Aorta (tissue), 5 donors: ENCODE data around the gene SAMD14. TPM values are rescaled to one million over a fixed set of nuclear protein-coding genes. Genes with fewer than 3 reads are reported as not detected.

Experiments used
- ATAC-seq: fragments of 200-7000 bp; cut with Tn5 transposase; one replicate; pipeline ENCODE4 v1.9.1; 2022; ENCODE audit warnings: moderate library complexity; ENCODE audit not compliant: low FRiP score
- DNase-seq, 2 donors: peaks; one replicate each; pipeline ENCODE4 v3.0.0-alpha.2; 2020
- H3K27ac ChIP-seq, 2 donors: one replicate each; pipeline ENCODE4 v1.5.1; 2013; ENCODE audit warnings: low read length in 2 of 2, mild to moderate bottlenecking in 2 of 2, moderate library complexity in 2 of 2, control low read depth in 1 of 2, inconsistent platforms in 1 of 2, low read depth in 1 of 2
- H3K27me3 ChIP-seq, 2 donors: one replicate each; pipeline ENCODE4 v1.6.1; 2013; ENCODE audit warnings: control low read depth in 1 of 2, low read length in 1 of 2, mild to moderate bottlenecking in 1 of 2, moderate library complexity in 1 of 2; ENCODE audit not compliant: insufficient read depth in 2 of 2, control insufficient read depth in 1 of 2
- H3K36me3 ChIP-seq, 2 donors: one replicate each; pipeline ENCODE4 v1.6.1; 2013; ENCODE audit warnings: control low read depth in 1 of 2, low read length in 1 of 2, mild to moderate bottlenecking in 1 of 2; ENCODE audit not compliant: insufficient read depth in 2 of 2, control insufficient read depth in 1 of 2
- H3K4me1 ChIP-seq, 2 donors: one replicate each; pipeline ENCODE4 v1.6.1; 2013; ENCODE audit warnings: low read length in 2 of 2, control low read depth in 1 of 2, mild to moderate bottlenecking in 1 of 2, moderate library complexity in 1 of 2; ENCODE audit not compliant: insufficient read depth in 2 of 2, control insufficient read depth in 1 of 2
- H3K4me3 ChIP-seq, 2 donors: one replicate each; pipeline ENCODE4 v1.5.1; 2013; ENCODE audit warnings: low read length in 2 of 2, control low read depth in 1 of 2, mild to moderate bottlenecking in 1 of 2
- H3K9me3 ChIP-seq: one replicate; pipeline ENCODE4 v1.6.1; 2013; ENCODE audit warnings: mild to moderate bottlenecking, low read length; ENCODE audit not compliant: control insufficient read depth
- WGBS, 2 donors: extraction: QIAGEN DNeasy Blood & Tissue Kit; methylation state at CpG; one replicate each; pipeline ENCODE4 v1.1.7; 2013; 5-methylcytosine and 5-hydroxymethylcytosine counted together
- intact Hi-C, 2 donors: fragments of 100-400 bp; cut with DNase I; formaldehyde crosslinking; loops; one replicate each; pipeline versions ENCODE4 v1.14.2 to v1.15.0; 2022
- polyA plus RNA-seq, 2 donors: library from polyadenylated mRNA; stranded (reverse); fragments of 200-250 nt; gene quantifications; one replicate each; pipeline ENCODE4 v1.2.3, GENCODE V29; 2013
- total RNA-seq, 2 donors: library from RNA; stranded (reverse); fragmentation: NEBNext Ultra II Directional; extraction: Animal tissue kit (Norgen Biotek cat#: 25700); gene quantifications; one replicate each; pipeline ENCODE4 v1.2.1, GENCODE V29; 2021
- donor health status: healthy with polysubstance abuse.
- donor health status: Bipolar disorder and iron deficiency.
- donor health status: DM: no; HTN: no; CAD: no.
- donor health status: DM: no; HTN: no; CAD: no.
- donor health status: DM: yes; HTN: yes; CAD: no.

Gene SAMD14
- total and polyA plus RNA-seq, 4 donors: 2.5 to 12.6 (median 6.6) TPM

- Histone ChIP-seq H3K36me3 (peaks cover 10 to 20% of the 10 kb centered on the region in 2 donors), H3K27me3 (no peaks in the 10 kb centered on the region), H3K4me1 (no peaks in the 10 kb centered on the region), H3K4me3 (no peak overlapping the region), H3K9me3 (no peaks in the 10 kb centered on the region), H3K27ac (no peak overlapping the region)
- intact Hi-C loops: no loop called here
- WGBS, 2 donors: 84 to 90% methylated on average over 3 of the region's 3 CpGs
- DNase-seq: no peak
- ATAC-seq: no peak
Measured at GRCh38 chr17:50072130-50072529, 57.8 kb downstream of the SAMD14 start.

- no peak for ATAC-seq
- peaks cover 10 to 18% of the 10 kb centered on the region in 2 donors for H3K36me3 ChIP-seq
- H3K27ac ChIP-seq: no peak overlapping the region
- no peaks in the 10 kb centered on the region for H3K27me3 ChIP-seq
- no peak for DNase-seq
- no peak overlapping the region for H3K4me3 ChIP-seq
- 79 to 90% methylated on average over 6 of the region's 6 CpGs for WGBS, 2 donors
- no peaks in the 10 kb centered on the region for H3K4me1 ChIP-seq
- no peaks in the 10 kb centered on the region for H3K9me3 ChIP-seq
- intact Hi-C loops: no loop called here
Measured at GRCh38 chr17:50071692-50072091, 58.3 kb downstream of the SAMD14 start.

- H3K27me3 ChIP-seq: no peaks in the 10 kb centered on the region
- WGBS, 2 donors: 91 to 96% methylated on average over 16 of the region's 16 CpGs
- no peaks in the 10 kb centered on the region for H3K9me3 ChIP-seq
- H3K4me3 ChIP-seq: no peak overlapping the region
- H3K4me1 ChIP-seq: no peaks in the 10 kb centered on the region
- ATAC-seq (no peak), DNase-seq (no peak)
- H3K27ac ChIP-seq: no peak overlapping the region
- intact Hi-C loops: no loop called here
- H3K36me3 ChIP-seq: peaks cover 8 to 18% of the 10 kb centered on the region in 2 donors
Measured at GRCh38 chr17:50070908-50071680, 58.9 kb downstream of the SAMD14 start.

- peaks cover 6 to 10% of the 10 kb centered on the region in 2 donors for H3K36me3 ChIP-seq
- 87% methylated on average over 13 of the region's 13 CpGs for WGBS, 2 donors
Measured at GRCh38 chr17:50067996-50068395, 62.0 kb downstream of the SAMD14 start.

GRCh38 chr17:50066995-50067394, 63.0 kb downstream of the SAMD14 start:
- no peaks in the 10 kb centered on the region for H3K9me3 ChIP-seq
- ATAC-seq (no peak), DNase-seq (no peak)
- intact Hi-C loops: no loop called here
- H3K36me3 ChIP-seq: peaks cover 6 to 10% of the 10 kb centered on the region in 2 donors
- peak overlapping the region in 1 of 2 donors; percentile 13 for H3K27ac ChIP-seq
- H3K4me1 ChIP-seq: peaks cover 0 to 8% of the 10 kb centered on the region in 2 donors
- no peaks in the 10 kb centered on the region for H3K27me3 ChIP-seq
- H3K4me3 ChIP-seq: no peak overlapping the region
- WGBS, 2 donors: 93 to 94% methylated on average over 2 of the region's 2 CpGs

More at GRCh38 chr17:50067996-50068395, 62.0 kb downstream of the SAMD14 start:
- intact Hi-C loops: no loop called here
- no peaks in the 10 kb centered on the region for H3K27me3 ChIP-seq
- peaks cover 0 to 7% of the 10 kb centered on the region in 2 donors for H3K4me1 ChIP-seq
- H3K4me3 ChIP-seq: no peak overlapping the region
- ATAC-seq: no peak
- DNase-seq: no peak
- H3K9me3 ChIP-seq: no peaks in the 10 kb centered on the region
- H3K27ac ChIP-seq: peak overlapping the region in 1 of 2 donors; percentile 0

- intact Hi-C loops: no loop called here
- WGBS, 2 donors: 21 to 29% methylated on average over 3 of the region's 3 CpGs
Measured at GRCh38 chr17:50065056-50065455, 64.9 kb downstream of the SAMD14 start.

GRCh38 chr17:50064253-50065001, 65.5 kb downstream of the SAMD14 start:
- ATAC-seq: peak; percentile 51
- 20 to 21% methylated on average over 20 of the region's 20 CpGs for WGBS, 2 donors
- peak; percentile 90 to 93 for DNase-seq
- Histone ChIP-seq H3K27ac (peak overlapping the region; percentile 52 to 91), H3K36me3 (no peaks in the 10 kb centered on the region), H3K9me3 (no peaks in the 10 kb centered on the region), H3K4me1 (peaks cover 3 to 8% of the 10 kb centered on the region in 2 donors), H3K4me3 (no peak overlapping the region), H3K27me3 (no peaks in the 10 kb centered on the region)
- intact Hi-C loops: no loop called here

More at GRCh38 chr17:50065056-50065455, 64.9 kb downstream of the SAMD14 start:
- ATAC-seq: no peak
- Histone ChIP-seq H3K9me3 (no peaks in the 10 kb centered on the region), H3K36me3 (peaks cover 0 to 4% of the 10 kb centered on the region in 2 donors), H3K27me3 (no peaks in the 10 kb centered on the region), H3K27ac (peak overlapping the region; percentile 84 to 91), H3K4me1 (peaks cover 3 to 8% of the 10 kb centered on the region in 2 donors), H3K4me3 (no peak overlapping the region)
- no peak for DNase-seq

GRCh38 chr17:50063561-50064252, 66.3 kb downstream of the SAMD14 start:
- no peaks in the 10 kb centered on the region for H3K27me3 ChIP-seq
- no peaks in the 10 kb centered on the region for H3K36me3 ChIP-seq
- no peak for DNase-seq
- H3K27ac ChIP-seq: peak overlapping the region; percentile 52 to 91
- intact Hi-C loops: no loop called here
- 83 to 84% methylated on average over 8 of the region's 8 CpGs for WGBS, 2 donors
- no peaks in the 10 kb centered on the region for H3K9me3 ChIP-seq
- ATAC-seq: no peak
- no peak overlapping the region for H3K4me3 ChIP-seq
- peaks cover 3 to 14% of the 10 kb centered on the region in 2 donors for H3K4me1 ChIP-seq
